ENCODE data around the gene C1QTNF2.
A peak's percentile ranks its signal among the peaks of the same experiment; 100 is the strongest.

C1QTNF2 gene

DNA sequence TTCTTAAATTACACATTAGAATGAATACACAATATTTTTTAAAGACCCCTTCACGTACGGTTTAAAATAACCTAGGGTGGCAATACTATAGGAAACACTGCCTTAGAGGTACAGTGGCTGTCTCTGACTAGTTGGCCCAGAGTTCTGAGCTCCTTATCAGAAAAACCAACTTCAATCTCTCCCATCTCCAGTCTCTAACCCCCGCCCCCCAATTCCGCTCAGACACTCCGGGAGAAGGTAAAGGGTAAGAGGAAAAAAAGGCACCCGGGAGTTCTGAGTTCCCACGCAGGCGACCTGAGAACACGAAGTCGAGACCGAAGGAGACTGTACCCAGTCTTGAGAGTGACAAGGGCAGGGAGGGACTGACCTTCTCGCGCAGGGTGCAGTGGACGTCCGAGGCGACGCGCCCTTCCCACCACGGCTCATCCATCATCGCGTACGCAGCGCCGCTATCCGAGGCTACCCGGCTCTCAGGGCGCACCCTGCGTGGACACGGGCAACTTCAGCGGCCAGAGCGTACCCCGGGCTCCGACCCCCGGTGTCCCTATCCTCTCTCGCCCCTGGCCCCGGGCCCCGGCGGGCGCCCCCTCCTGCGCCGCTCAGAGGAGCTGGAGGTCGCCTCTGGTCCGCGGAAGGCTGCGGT is 58.8 kb downstream of the C1QTNF2 start:
- no peak for DNase-seq (ENCODE audit: low read depth, low spot score)
- TF ChIP-seq, protein P1, sequence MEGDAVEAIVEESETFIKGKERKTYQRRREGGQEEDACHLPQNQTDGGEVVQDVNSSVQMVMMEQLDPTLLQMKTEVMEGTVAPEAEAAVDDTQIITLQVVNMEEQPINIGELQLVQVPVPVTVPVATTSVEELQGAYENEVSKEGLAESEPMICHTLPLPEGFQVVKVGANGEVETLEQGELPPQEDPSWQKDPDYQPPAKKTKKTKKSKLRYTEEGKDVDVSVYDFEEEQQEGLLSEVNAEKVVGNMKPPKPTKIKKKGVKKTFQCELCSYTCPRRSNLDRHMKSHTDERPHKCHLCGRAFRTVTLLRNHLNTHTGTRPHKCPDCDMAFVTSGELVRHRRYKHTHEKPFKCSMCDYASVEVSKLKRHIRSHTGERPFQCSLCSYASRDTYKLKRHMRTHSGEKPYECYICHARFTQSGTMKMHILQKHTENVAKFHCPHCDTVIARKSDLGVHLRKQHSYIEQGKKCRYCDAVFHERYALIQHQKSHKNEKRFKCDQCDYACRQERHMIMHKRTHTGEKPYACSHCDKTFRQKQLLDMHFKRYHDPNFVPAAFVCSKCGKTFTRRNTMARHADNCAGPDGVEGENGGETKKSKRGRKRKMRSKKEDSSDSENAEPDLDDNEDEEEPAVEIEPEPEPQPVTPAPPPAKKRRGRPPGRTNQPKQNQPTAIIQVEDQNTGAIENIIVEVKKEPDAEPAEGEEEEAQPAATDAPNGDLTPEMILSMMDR (IDR thresholded peaks at IDR 0.05; ENCODE audit: insufficient read depth, low read length, missing control alignments) = no peak
- peak overlapping the region; percentile 71 for H3K4me3 ChIP-seq (ENCODE audit: low read depth, low read length)
- ChIA-PET POLR2A (no interaction called here), CTCF (interaction anchor here (0.9 to 2.0 kb wide), 4 partner anchors 11 to 290 kb away, joined by 3 to 6 read pairs (median 3); no protein-coding TSS in a partner anchor)

DNA sequence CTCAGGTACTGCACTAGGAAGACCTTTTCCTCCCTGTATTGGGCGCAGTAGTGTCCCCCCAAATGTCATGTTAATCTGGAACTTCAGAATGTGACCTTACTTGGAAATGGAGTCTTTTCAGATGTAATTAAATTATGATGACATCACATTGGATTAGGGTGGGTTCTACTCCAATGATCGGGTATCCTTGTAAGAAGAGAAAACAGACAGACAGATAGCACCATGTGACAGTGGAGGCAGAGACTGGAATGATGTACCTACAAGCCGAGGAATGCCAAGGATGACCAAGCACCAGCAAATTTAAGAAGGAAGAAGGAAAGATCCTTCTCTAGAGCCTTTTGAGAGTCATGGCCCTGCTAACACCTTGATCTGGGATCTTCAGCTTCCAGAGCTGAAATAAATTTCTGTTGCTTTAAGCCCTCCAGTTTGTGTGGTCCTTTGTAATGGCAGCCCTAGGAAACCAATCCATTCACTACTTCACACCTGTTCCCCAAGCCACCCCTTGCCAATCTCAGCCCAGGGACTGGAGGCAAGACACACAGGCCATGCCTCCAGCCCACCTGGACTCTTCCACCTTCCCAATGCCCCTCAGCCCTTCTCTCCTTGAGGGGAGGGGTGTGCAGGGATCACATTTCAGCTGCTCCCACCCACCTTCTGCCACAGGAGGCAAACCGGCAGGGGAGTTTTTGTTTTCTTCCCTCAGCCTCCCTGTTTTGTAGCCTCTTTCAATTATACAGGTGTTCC is 59.7 kb downstream of the C1QTNF2 start:
- TF ChIP-seq, protein P1 (IDR thresholded peaks at IDR 0.05; ENCODE audit: insufficient read depth, low read length, missing control alignments) = no peak
- ChIA-PET CTCF (interaction anchor here (0.5 to 2.0 kb wide), 2 partner anchors 10 to 112 kb away, joined by 3 to 6 read pairs; no protein-coding TSS in a partner anchor), POLR2A (no interaction called here)
- DNase-seq (ENCODE audit: low read depth, low spot score) = no peak
- no peak overlapping the region for H3K4me3 ChIP-seq (ENCODE audit: low read depth, low read length)

DNA sequence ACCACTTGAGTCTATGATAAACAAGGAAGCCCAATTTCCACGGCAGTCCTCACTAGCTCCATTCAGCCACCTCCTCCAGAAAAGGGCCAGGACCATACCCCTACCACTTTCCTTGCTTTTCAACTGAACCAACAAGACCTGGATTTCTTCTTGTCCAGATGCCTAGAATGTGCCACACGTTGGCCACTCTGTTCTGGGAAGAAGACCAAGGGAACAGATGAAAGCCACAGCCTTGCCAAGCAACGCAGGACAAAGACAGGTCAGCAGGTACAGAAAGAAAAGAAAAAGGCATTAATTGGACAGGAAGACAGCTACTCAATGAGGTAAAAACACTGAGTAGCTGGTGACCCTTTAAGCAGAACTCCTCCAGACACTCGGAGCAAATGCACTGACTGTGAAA is 60.3 kb downstream of the C1QTNF2 start:
- no peak for DNase-seq (ENCODE audit: low read depth, low spot score)
- CTCF ChIA-PET = interaction anchor here (0.5 to 2.0 kb wide), 2 partner anchors 11 to 111 kb away, joined by 3 to 6 read pairs; no protein-coding TSS in a partner anchor
- H3K4me3 ChIP-seq (ENCODE audit: low read depth, low read length) = no peak overlapping the region
- TF ChIP-seq, protein P1 (IDR thresholded peaks at IDR 0.05; ENCODE audit: insufficient read depth, low read length, missing control alignments) = no peak
- POLR2A ChIA-PET = no interaction called here

DNA sequence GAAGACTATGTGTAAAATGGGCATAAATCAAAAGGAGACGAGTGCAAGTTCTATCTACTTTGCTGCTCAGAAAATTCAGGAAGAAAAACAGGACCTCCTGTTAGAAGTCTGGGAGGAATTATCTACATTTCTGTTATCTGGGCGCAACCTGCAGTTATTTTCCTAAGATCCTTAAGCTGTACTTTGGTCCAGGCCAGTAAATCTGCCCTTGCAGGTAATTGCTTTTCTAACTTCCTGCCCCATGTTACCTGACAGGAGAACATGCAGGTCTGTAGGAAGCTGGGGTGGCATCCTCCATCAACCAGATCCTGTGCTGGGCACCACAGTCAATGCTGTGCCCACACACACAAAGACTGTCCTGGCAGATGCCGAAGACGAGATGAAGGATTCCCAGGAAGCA is 63.7 kb downstream of the C1QTNF2 start:
- POLR2A ChIA-PET = no interaction called here
- DNase-seq (ENCODE audit: low read depth, low spot score) = no peak
- CTCF ChIA-PET = no interaction called here
- H3K4me3 ChIP-seq (ENCODE audit: low read depth, low read length) = no peak overlapping the region
- TF ChIP-seq, protein P1 (IDR thresholded peaks at IDR 0.05; ENCODE audit: insufficient read depth, low read length, missing control alignments) = no peak

DNA sequence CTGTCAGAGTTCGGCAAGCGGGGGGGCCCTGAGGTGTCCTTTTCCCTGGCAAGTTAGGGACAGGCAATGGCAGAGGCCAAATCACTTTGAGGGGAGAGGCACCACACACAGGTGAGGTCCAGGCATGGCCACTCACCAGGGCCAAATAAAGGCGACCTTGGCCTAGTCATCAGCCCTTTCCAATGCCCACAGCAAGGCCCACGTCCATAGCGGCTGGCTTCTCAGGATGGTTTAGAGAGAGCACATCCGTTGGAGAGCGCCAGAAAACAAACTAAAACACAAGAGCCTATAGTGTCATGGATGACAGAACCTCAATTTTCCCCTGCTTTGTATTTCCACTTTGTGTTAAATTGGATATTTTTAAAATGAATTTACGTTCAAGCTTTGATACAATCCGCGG is 65.1 kb downstream of the C1QTNF2 start:
- no peak for DNase-seq (ENCODE audit: low read depth, low spot score)
- ChIA-PET POLR2A (no interaction called here), CTCF (no interaction called here)
- TF ChIP-seq, protein P1 (IDR thresholded peaks at IDR 0.05; ENCODE audit: insufficient read depth, low read length, missing control alignments) = no peak
- H3K4me3 ChIP-seq (ENCODE audit: low read depth, low read length) = no peak overlapping the region

DNA sequence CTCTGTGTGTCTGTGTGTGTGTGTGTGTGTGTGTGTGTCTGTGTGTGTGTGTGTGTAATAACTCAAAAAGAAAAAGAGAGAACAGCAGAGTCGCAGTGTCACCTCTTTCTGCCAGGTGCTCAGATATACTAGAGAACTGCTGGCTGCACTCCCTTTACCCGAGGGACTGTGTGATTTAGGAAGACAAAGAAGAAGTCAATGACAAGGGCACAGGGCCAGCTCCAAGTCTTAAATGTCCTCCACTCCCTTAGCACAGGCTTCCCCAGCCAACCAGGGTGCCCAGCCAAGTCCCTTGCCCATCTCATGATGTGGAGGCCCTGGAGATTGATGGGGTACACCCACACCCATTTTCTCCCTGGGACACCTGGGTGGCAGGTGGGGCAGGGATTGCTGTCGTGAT is 66.7 kb downstream of the C1QTNF2 start:
- no peak for DNase-seq (ENCODE audit: low read depth, low spot score)
- CTCF ChIA-PET = no interaction called here
- POLR2A ChIA-PET = no interaction called here
- TF ChIP-seq, protein P1 (IDR thresholded peaks at IDR 0.05; ENCODE audit: insufficient read depth, low read length, missing control alignments) = no peak
- no peak overlapping the region for H3K4me3 ChIP-seq (ENCODE audit: low read depth, low read length)
